ENCODE results near the gene TEX12. TPM values are rescaled to one million over a fixed set of nuclear protein-coding genes. Genes with fewer than 3 reads are reported as not detected.

The TEX12 gene
- total RNA-seq, 1 experiment from 2014 or later = not detected

DNA sequence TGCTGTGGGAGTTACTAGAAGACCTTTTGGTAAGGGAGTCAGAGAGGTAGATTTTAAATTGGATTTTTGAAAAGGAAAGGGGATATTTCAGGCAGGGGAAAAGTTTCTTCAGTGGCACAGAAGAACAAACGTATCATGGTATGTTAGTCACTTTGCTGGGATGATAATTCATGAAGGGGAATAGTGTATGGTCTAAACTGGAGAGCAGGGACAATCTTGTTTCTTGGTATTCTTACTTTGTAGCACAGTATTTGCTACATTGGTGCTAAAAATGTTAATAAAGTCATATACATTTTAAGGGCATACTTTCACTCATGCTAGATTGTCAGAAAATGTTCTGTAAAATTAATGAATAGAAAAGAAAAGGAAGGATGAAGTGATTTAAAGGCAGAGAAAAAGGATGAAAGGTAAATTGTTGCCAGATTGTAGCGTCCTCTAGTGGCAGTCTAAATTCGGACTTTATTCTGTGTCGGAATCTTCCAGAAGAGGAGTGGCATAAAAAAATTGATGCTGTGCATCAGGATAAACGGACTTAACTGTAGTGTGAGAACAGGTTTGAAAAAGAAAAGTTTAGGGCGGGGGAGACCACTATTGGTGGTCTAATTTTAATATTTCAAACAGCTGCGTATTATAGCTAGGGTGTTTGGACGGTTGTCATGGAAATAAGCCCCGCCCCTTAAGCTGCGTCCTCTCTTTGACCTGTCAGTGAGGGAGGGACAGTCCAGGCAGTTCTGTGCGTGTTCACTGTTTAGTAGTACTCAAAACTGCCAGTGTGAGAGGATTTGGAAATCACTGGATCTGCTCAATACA lies 7.8 kb downstream of the TEX12 start, which contains the start of gene BCO2:
BCO2 (plus strand) TSS at position 724 of the 810 bp plus-strand sequence. CDS start 90 bp downstream, outside the sequence.
- H3K9ac ChIP-seq (ENCODE audit: low read length) = no peak within 1 kb of the TSS
- H3K9me2 ChIP-seq (replicated peaks; ENCODE audit: insufficient read depth, low read length) = no peaks in the 10 kb centered on the region
- DNase-seq = peak; percentile 57
- no peaks in the 10 kb centered on the region for H3K36me3 ChIP-seq (ENCODE audit: insufficient read depth, low read length)
- H3K4me1 ChIP-seq (ENCODE audit: low read length) = peaks cover 4% of the 10 kb centered on the region; the same call in 1 of the 2 replicates
- H3K9me3 ChIP-seq (ENCODE audit: low read length) = no peaks in the 10 kb centered on the region
- no peak within 1 kb of the TSS for H2AFZ ChIP-seq (ENCODE audit: low read length)
- no peak within 1 kb of the TSS for H3K27ac ChIP-seq (ENCODE audit: low read length)
- H3K27me3 ChIP-seq (ENCODE audit: low read length) = no peaks in the 10 kb centered on the region
- H3K4me3 ChIP-seq (ENCODE audit: low read length) = peak within 1 kb of the TSS; percentile 51
- peak within 1 kb of the TSS; percentile 64 for H3K4me2 ChIP-seq (ENCODE audit: low read depth, low read length, poor library complexity, severe bottlenecking)
- no peaks in the 10 kb centered on the region for H4K20me1 ChIP-seq (ENCODE audit: insufficient read depth, low read depth, low read length)
- no peaks in the 10 kb centered on the region for H3K79me2 ChIP-seq (ENCODE audit: low read length)

- H3K4me3 ChIP-seq (ENCODE audit: low read length) = peak overlapping the region; percentile 51
- H3K9me2 ChIP-seq (replicated peaks; ENCODE audit: insufficient read depth, low read length) = no peaks in the 10 kb centered on the region
- peaks cover 4% of the 10 kb centered on the region; the same call in 1 of the 2 replicates for H3K4me1 ChIP-seq (ENCODE audit: low read length)
- no peak overlapping the region for H2AFZ ChIP-seq (ENCODE audit: low read length)
- no peaks in the 10 kb centered on the region for H3K27me3 ChIP-seq (ENCODE audit: low read length)
- no peak for DNase-seq
- no peaks in the 10 kb centered on the region for H3K36me3 ChIP-seq (ENCODE audit: insufficient read depth, low read length)
- no peak overlapping the region for H3K9ac ChIP-seq (ENCODE audit: low read length)
- no peaks in the 10 kb centered on the region for H4K20me1 ChIP-seq (ENCODE audit: insufficient read depth, low read depth, low read length)
- H3K27ac ChIP-seq (ENCODE audit: low read length) = no peak overlapping the region
- H3K4me2 ChIP-seq (ENCODE audit: low read depth, low read length, poor library complexity, severe bottlenecking) = peak overlapping the region; percentile 64
- H3K9me3 ChIP-seq (ENCODE audit: low read length) = no peaks in the 10 kb centered on the region
- no peaks in the 10 kb centered on the region for H3K79me2 ChIP-seq (ENCODE audit: low read length)
Measured at GRCh38 chr11:112175599-112175952, 8.4 kb downstream of the TEX12 start.

GRCh38 chr11:112176077-112176476 lies 8.9 kb downstream of the TEX12 start:
- Histone ChIP-seq H2AFZ (ENCODE audit: low read length) (no peak overlapping the region), H3K27ac (ENCODE audit: low read length) (no peak overlapping the region), H4K20me1 (ENCODE audit: insufficient read depth, low read depth, low read length) (no peaks in the 10 kb centered on the region), H3K9me2 (replicated peaks; ENCODE audit: insufficient read depth, low read length) (no peaks in the 10 kb centered on the region), H3K27me3 (ENCODE audit: low read length) (no peaks in the 10 kb centered on the region), H3K9ac (ENCODE audit: low read length) (no peak overlapping the region), H3K4me3 (ENCODE audit: low read length) (no peak overlapping the region), H3K9me3 (ENCODE audit: low read length) (no peaks in the 10 kb centered on the region), H3K36me3 (ENCODE audit: insufficient read depth, low read length) (no peaks in the 10 kb centered on the region), H3K4me1 (ENCODE audit: low read length) (peaks cover 4% of the 10 kb centered on the region; the same call in 1 of the 2 replicates), H3K4me2 (ENCODE audit: low read depth, low read length, poor library complexity, severe bottlenecking) (no peak overlapping the region), H3K79me2 (ENCODE audit: low read length) (no peaks in the 10 kb centered on the region)
- DNase-seq = no peak

DNA sequence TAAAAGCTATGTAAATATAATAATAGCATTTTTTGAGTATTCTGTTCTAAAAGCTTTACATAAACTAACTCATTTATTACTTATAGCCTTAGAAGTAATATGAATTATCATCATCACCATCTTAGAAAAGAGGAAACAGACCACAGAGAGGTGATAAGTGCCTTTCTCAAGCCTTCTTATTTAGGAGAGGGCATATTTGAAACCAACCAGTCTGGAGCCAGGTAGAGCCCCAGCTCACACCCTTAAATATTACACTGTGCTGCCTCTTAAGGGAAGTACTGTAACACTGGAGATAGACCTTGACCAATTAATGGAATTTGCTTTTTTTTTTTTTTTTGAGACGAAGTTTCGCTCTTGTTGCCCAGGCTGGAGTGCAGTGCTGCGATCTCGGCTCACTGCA lies 10.4 kb downstream of the TEX12 start:
- Histone ChIP-seq H4K20me1 (ENCODE audit: insufficient read depth, low read depth, low read length) (no peaks in the 10 kb centered on the region), H3K9me2 (replicated peaks; ENCODE audit: insufficient read depth, low read length) (no peaks in the 10 kb centered on the region), H3K36me3 (ENCODE audit: insufficient read depth, low read length) (no peaks in the 10 kb centered on the region), H2AFZ (ENCODE audit: low read length) (no peak overlapping the region), H3K9ac (ENCODE audit: low read length) (no peak overlapping the region), H3K27ac (ENCODE audit: low read length) (no peak overlapping the region), H3K4me3 (ENCODE audit: low read length) (no peak overlapping the region), H3K9me3 (ENCODE audit: low read length) (no peaks in the 10 kb centered on the region), H3K4me2 (ENCODE audit: low read depth, low read length, poor library complexity, severe bottlenecking) (no peak overlapping the region), H3K4me1 (ENCODE audit: low read length) (peaks cover 4% of the 10 kb centered on the region; the same call in 1 of the 2 replicates), H3K79me2 (ENCODE audit: low read length) (no peaks in the 10 kb centered on the region), H3K27me3 (ENCODE audit: low read length) (no peaks in the 10 kb centered on the region)
- no peak for DNase-seq

- no peak for DNase-seq
- Histone ChIP-seq H3K9me3 (ENCODE audit: low read length) (no peaks in the 10 kb centered on the region), H3K27ac (ENCODE audit: low read length) (no peak overlapping the region), H3K4me1 (ENCODE audit: low read length) (peaks cover 4% of the 10 kb centered on the region; the same call in 1 of the 2 replicates), H3K4me2 (ENCODE audit: low read depth, low read length, poor library complexity, severe bottlenecking) (no peak overlapping the region), H3K27me3 (ENCODE audit: low read length) (no peaks in the 10 kb centered on the region), H3K79me2 (ENCODE audit: low read length) (no peaks in the 10 kb centered on the region), H4K20me1 (ENCODE audit: insufficient read depth, low read depth, low read length) (no peaks in the 10 kb centered on the region), H3K4me3 (ENCODE audit: low read length) (no peak overlapping the region), H3K9me2 (replicated peaks; ENCODE audit: insufficient read depth, low read length) (no peaks in the 10 kb centered on the region), H2AFZ (ENCODE audit: low read length) (no peak overlapping the region), H3K9ac (ENCODE audit: low read length) (no peak overlapping the region), H3K36me3 (ENCODE audit: insufficient read depth, low read length) (no peaks in the 10 kb centered on the region)
Measured at GRCh38 chr11:112178428-112178827, 11.3 kb downstream of the TEX12 start.

- Histone ChIP-seq H3K9me3 (ENCODE audit: low read length) (no peaks in the 10 kb centered on the region), H3K27ac (ENCODE audit: low read length) (no peak overlapping the region), H3K79me2 (ENCODE audit: low read length) (no peaks in the 10 kb centered on the region), H3K9ac (ENCODE audit: low read length) (no peak overlapping the region), H3K36me3 (ENCODE audit: insufficient read depth, low read length) (no peaks in the 10 kb centered on the region), H3K27me3 (ENCODE audit: low read length) (no peaks in the 10 kb centered on the region), H3K9me2 (replicated peaks; ENCODE audit: insufficient read depth, low read length) (no peaks in the 10 kb centered on the region), H2AFZ (ENCODE audit: low read length) (no peak overlapping the region), H3K4me1 (ENCODE audit: low read length) (peaks cover 4% of the 10 kb centered on the region; the same call in 1 of the 2 replicates), H4K20me1 (ENCODE audit: insufficient read depth, low read depth, low read length) (no peaks in the 10 kb centered on the region), H3K4me3 (ENCODE audit: low read length) (no peak overlapping the region), H3K4me2 (ENCODE audit: low read depth, low read length, poor library complexity, severe bottlenecking) (no peak overlapping the region)
- DNase-seq = no peak
Measured at GRCh38 chr11:112178936-112179335, 11.8 kb downstream of the TEX12 start.

DNA sequence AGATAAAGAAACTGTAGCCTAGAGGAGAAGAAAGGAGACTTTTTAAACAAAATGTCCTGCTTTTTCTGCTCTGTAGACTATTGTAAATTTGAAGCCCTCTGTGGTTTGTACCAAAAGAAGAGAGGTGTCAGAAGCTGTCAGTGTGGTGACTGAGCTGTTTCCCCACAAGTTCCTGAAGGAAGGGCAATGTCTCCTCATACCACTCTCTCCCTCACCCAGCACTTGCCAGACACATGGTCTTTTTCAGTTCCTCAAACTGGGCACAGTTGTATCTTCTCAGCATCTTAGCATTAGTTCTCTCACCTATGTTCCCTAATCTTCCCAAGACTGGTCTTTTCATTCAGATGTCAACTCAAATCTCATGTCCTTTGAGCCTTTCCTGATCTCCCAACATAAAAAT lies 12.4 kb downstream of the TEX12 start:
- H3K79me2 ChIP-seq (ENCODE audit: low read length) = no peaks in the 10 kb centered on the region
- no peak overlapping the region for H3K27ac ChIP-seq (ENCODE audit: low read length)
- H3K9me3 ChIP-seq (ENCODE audit: low read length) = no peaks in the 10 kb centered on the region
- no peaks in the 10 kb centered on the region for H3K9me2 ChIP-seq (replicated peaks; ENCODE audit: insufficient read depth, low read length)
- H3K27me3 ChIP-seq (ENCODE audit: low read length) = no peaks in the 10 kb centered on the region
- no peak for DNase-seq
- H2AFZ ChIP-seq (ENCODE audit: low read length) = no peak overlapping the region
- H3K36me3 ChIP-seq (ENCODE audit: insufficient read depth, low read length) = no peaks in the 10 kb centered on the region
- no peak overlapping the region for H3K4me2 ChIP-seq (ENCODE audit: low read depth, low read length, poor library complexity, severe bottlenecking)
- H3K4me3 ChIP-seq (ENCODE audit: low read length) = no peak overlapping the region
- H3K4me1 ChIP-seq (ENCODE audit: low read length) = peaks cover 4% of the 10 kb centered on the region; the same call in 1 of the 2 replicates
- no peaks in the 10 kb centered on the region for H4K20me1 ChIP-seq (ENCODE audit: insufficient read depth, low read depth, low read length)
- no peak overlapping the region for H3K9ac ChIP-seq (ENCODE audit: low read length)

- DNase-seq = no peak
- no peaks in the 10 kb centered on the region for H3K36me3 ChIP-seq (ENCODE audit: insufficient read depth, low read length)
- H3K27ac ChIP-seq (ENCODE audit: low read length) = no peak overlapping the region
- no peak overlapping the region for H3K9ac ChIP-seq (ENCODE audit: low read length)
- H3K27me3 ChIP-seq (ENCODE audit: low read length) = no peaks in the 10 kb centered on the region
- no peaks in the 10 kb centered on the region for H3K79me2 ChIP-seq (ENCODE audit: low read length)
- H3K4me3 ChIP-seq (ENCODE audit: low read length) = no peak overlapping the region
- no peak overlapping the region for H3K4me2 ChIP-seq (ENCODE audit: low read depth, low read length, poor library complexity, severe bottlenecking)
- no peaks in the 10 kb centered on the region for H3K4me1 ChIP-seq (ENCODE audit: low read length)
- H3K9me2 ChIP-seq (replicated peaks; ENCODE audit: insufficient read depth, low read length) = no peaks in the 10 kb centered on the region
- no peaks in the 10 kb centered on the region for H4K20me1 ChIP-seq (ENCODE audit: insufficient read depth, low read depth, low read length)
- no peak overlapping the region for H2AFZ ChIP-seq (ENCODE audit: low read length)
- H3K9me3 ChIP-seq (ENCODE audit: low read length) = no peaks in the 10 kb centered on the region
Measured at GRCh38 chr11:112182867-112183266, 15.7 kb downstream of the TEX12 start.

All from Karpas-422 (cell line).